H4 (cell line): ENCODE measurements around the gene ZNF664. TPM values are rescaled to one million over a fixed set of nuclear protein-coding genes. Genes with fewer than 3 reads are reported as not detected.
A peak's percentile ranks its signal among the peaks of the same experiment; 100 is the strongest.
"Not testable (repeated sequence)": the region's sequence is repeated elsewhere in the genome, so short reads cannot be mapped to it uniquely, and the experiment has no call there.

Source experiments
- DNase-seq: peaks from one replicate; pipeline ENCODE4 v3.0.0-alpha.2; 2015; ENCODE audit warnings: low spot score
- total RNA-seq: library from RNA; depleted of rRNA; stranded (reverse); fragments of >200 nt; shearing (Covaris generic); gene quantifications from 2 replicates; pipeline ENCODE4 v1.2.3, GENCODE V29; 2014

The ZNF664 gene
- total RNA-seq, 1 experiment from 2014 or later: 48.6 TPM

DNA sequence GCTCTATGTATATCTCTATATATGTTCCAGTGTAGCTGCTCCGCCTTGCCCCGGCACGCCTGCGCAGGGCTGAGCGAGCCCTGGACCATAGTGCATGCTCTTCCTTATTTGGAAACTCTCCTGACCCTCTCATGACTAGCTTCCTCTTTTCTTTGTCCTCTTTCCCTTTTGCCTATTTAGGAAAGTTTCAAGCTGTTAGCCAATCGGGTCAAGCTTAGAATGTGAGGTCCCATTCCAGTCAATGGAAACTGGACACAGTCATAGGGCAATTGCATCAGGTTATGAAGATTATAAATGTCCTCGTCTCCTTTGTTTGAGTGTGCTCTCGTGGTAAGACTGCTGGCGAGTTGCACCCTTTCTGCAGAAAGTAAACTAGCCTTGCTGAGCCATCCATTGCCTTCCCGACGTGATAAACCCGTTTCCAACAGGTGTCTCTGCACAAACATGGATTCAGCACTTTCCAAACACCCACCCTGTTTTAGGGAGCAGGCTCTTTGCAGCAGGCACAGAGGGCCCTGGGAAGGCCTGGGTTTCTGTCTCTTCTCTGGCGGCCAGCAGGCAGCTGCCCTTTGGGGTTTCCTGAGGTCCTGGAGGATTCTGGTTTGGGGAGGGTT is 31.3 kb upstream of the ZNF664 start:
- no peak for DNase-seq

DNA sequence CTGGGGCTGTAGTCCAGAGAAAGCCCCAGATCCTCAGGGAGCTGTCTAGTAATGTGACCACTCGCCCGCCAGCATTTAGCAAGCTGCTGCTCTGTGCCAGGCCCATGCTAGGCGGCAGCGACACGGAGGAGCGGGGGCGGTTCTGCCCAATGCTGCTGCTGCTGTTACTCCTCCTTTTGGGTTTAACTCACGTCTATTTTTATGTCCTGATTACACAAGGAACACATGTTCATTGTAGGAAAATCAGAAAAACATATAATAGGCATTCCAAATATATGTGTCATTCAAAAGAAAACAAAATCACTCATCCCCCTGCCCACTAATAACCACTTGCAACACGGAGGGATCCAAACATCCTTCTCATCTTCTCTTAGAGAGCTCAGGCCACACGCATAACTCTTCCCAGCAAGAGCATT is 30.8 kb upstream of the ZNF664 start:
- no peak for DNase-seq

DNA sequence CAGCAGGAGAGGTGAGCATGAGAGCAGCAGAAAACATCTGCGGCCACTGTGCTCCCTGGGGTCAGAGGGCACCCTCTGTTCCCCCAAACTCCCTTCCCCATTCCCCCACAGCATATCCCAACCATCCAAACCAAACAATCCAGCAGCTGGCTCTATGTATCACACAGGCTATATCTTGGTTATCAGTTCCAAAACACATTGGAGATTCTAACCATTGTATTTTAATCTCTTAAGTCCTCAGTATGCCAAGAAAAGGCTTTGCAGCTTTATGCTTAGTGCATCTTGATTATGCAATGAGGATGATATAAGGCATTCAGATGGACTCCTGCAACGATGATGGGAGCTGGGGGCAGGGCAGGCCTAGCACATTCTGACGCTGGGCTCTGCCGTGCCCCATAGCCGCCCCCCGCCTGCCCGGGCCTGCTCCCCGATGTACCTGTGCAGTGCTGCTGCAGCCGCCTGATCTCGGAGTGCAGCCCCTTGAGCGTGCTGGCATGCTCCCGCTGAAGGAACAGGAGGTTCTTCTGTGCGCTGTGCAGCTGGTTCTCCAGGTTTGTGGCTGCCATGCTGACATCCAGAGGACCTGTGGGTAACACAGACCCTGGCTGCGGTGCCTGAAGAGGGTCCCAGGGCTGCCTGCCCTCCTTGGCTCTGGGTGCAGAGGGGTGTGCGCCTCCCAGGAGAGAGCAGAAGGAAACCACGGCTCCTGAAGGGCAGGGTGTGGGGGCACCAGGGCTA is 29.9 kb upstream of the ZNF664 start:
- no peak for DNase-seq

GRCh38 chr12:123943816-123944215 is 29.2 kb upstream of the ZNF664 start:
- DNase-seq: no peak

DNA sequence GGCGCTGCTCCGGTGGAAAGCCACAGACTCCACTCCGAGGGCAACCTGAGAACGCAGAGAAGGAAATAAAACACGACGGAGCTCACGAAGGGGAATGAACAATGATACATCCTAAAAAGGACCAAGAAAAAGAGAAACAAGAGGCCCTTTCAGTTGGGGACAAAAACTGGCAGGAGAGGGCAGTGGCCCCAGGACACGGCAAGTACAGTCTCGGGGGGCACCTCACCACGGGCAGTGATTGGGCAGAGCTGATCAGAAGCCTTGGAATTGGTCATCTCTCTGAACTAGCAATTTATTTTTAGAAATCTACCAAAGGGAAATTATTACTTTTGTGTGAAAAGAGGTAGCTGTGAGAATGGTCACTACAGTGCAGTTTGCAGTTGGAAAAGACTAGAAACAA is 28.3 kb upstream of the ZNF664 start:
- no peak for DNase-seq

- DNase-seq: no peak
Measured at GRCh38 chr12:123945287-123946151, 27.5 kb upstream of the ZNF664 start.

DNA sequence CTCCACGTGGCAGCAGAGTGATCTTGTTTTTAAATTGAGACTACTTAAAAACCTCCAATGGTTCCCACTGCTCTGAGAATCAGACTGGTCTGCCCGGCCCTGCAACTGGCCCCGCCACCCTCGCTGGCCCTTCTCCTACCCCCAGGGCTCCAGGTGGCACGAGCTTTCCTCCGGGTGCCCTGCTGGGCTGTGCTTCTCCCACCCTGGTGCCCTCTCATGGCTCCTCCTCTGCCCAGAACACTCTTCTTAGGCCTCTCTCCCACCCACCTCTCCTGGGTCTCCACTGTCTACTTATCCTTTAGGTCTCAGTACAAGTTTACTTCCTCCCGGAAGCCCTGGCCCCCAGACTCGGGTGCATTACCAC is 26.9 kb upstream of the ZNF664 start:
- no peak for DNase-seq

- DNase-seq: not testable (repeated sequence)
Measured at GRCh38 chr12:123946516-123947505, 26.2 kb upstream of the ZNF664 start.

- DNase-seq: not testable (repeated sequence)
Measured at GRCh38 chr12:123947531-123947930, 25.5 kb upstream of the ZNF664 start.

GRCh38 chr12:123948401-123948795 is 24.6 kb upstream of the ZNF664 start:
- DNase-seq: no peak

- no peak for DNase-seq
Measured at GRCh38 chr12:123948796-123949769, 23.9 kb upstream of the ZNF664 start.

DNA sequence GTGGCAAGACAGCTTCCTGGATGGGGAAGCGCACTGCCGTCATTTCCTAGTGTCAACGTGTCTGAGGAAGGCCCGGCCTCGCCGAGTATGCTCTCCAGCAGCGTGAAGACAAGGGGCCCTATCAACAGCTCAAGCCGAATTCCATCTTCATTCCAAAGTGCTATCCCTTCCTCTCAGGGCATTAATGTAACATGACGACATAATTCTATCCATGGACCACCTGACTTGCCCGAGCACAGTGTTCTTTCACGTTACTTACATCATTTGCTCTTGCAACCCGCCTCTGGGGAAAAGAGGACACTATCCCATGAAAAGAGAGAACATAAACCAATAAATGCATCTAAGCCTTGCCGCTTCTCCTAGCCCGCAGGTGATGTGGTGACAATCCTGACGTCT is 23.2 kb upstream of the ZNF664 start:
- no peak for DNase-seq

- DNase-seq: no peak
Measured at GRCh38 chr12:123950476-123951349, 22.3 kb upstream of the ZNF664 start.

GRCh38 chr12:123951467-123951866 is 21.5 kb upstream of the ZNF664 start:
- no peak for DNase-seq

GRCh38 chr12:123952037-123952436 is 21.0 kb upstream of the ZNF664 start:
- peak; percentile 16 for DNase-seq

- DNase-seq: no peak
Measured at GRCh38 chr12:123954647-123955350, 18.2 kb upstream of the ZNF664 start.

GRCh38 chr12:123956249-123956648 is 16.8 kb upstream of the ZNF664 start:
- DNase-seq: no peak

DNA sequence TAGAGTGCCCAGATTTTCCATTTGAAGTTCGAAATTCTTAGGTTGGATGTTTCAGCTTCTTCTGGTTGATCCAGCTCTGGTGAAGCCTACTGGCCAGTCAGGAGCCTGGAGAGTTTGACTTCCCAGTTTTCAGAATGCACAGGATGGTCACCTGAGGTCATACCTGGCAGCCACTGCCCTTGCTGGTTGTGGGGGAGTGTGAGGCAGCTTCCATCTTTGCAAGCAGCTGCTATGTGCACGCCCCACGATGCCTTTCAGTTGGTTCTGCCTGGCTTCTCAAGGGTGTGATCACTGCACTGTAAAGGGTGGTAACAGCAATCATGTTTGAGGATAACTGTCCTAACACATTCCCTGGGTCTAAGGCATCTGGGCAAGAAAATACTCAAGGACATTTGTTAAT is 15.8 kb upstream of the ZNF664 start:
- DNase-seq: no peak

GRCh38 chr12:123958462-123958861 is 14.6 kb upstream of the ZNF664 start:
- no peak for DNase-seq
